HG02759 (cell line): Measurements from ENCODE around the gene CFI.
"Not testable (repeated sequence)": the region's sequence is repeated elsewhere in the genome, so short reads cannot be mapped to it uniquely, and the experiment has no call there.

ENCODE experiments used
- ATAC-seq: cut with Tn5 transposase; IDR thresholded peaks from one replicate; pipeline ENCODE4 v1.9.1; 2021; ENCODE audit warnings: mild to moderate bottlenecking, moderate library complexity; ENCODE audit not compliant: unreplicated experiment

Gene CFI

DNA sequence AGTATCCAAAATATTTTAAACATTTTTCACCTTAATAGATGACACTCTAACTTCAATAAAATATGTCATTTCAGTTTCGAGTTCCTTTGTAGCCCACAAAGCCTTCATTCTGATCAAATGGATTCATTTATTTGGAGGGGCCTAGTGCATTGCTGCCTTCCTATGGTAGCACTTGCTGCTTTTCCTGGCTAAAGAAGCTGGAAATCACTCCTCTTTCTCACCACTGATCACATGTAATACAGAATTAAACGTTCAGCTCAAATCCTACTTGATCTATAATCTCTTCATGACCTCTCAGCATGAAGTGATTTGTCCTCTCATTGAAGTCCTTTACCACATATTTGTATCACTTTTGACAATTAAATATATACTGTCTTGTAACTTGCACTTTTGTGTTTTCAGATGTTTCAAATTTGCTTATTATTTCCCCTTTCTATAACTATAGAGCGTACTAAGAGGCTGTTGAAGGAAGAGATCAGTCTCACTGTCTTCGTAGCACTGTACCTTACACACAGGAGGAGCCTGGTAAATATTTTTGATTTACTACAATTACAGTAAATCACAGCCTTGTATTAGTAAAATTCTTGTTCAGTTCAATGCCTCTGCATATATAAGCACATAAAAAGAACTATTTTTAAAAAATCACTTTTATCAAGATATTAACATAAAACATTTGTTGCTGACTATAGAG lies 555 bp downstream of the CFI start:
- no peak for ATAC-seq

GRCh38 chr4:109798866-109799265 lies 2.9 kb downstream of the CFI start:
- no peak for ATAC-seq

DNA sequence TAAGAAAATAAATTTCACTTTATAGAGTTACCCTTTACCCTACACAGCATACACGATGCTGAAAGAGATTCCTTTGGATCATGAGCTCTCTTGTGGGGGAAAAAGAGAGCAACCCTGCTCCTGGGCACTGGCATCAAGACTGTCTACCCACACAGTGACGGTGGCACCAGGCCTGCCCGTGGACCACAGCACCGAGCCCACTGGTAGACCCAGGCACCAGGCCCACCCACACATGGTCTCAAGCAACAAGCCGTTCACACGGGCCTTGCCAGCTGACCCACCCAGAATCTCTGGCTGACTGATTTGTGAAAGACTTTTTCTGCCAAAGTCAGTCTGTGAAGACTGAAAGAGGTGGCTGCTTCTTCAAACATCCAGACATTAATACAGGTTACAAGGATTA lies 6.7 kb downstream of the CFI start:
- ATAC-seq, result no peak

DNA sequence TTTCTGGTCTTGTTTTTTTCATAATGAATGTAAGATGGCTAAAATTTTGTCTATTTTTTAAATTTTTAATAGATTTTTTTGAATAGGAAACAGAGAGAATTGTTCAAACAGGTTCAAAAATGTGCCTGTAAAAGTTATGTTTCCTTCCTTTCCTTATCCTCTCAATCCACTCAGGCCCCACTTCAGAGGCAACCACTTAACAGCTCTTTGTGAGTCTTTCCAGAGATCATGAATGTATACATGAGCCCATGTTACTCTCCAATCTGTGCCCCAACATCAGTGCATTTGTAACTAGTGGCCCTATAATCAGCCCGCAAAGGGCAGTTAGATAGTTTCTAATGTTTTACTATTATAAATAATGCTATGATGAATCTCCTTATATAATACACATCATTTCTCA lies 14.0 kb downstream of the CFI start:
- ATAC-seq, result no peak

- ATAC-seq, result no peak
Measured at GRCh38 chr4:109786846-109787245, 15.0 kb downstream of the CFI start.

DNA sequence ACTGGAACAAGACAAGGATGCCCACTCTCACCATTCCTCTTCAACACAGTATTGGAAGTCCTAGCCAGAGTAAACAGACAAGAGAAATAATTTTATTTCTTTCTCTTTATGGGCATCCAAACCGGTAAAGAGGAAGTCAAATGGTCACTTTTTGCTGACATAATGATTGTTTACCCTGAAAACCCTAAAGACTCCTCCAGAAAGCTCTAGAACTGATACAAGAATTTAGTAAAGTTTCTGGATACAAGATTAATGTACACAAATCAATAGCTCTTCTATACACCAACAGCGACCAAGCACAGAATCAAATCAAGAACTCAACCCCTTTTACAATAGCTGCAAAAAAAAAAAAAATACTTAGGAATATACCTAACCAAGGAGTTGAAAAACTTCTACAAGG lies 19.7 kb downstream of the CFI start:
- ATAC-seq, result not testable (repeated sequence)

- ATAC-seq, result no peak
Measured at GRCh38 chr4:109764789-109765402, 36.9 kb downstream of the CFI start.

DNA sequence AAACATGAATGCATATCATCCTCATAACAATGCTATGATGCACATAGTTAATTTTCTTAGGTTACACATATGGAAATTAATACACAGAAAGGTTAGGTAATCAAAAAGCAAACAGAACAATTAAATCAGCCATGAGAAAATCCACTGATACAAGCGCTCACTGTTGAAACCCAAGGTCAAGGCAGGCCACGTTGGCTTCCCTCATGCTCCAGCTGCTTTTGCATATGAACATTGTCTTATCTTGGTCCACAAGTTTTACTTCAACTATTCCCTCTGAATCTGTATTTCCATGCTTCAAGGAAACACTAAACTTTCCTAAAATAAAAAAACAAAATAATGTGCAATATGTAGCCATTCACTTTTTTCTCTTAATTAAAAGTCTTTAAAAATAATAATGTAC lies 37.4 kb downstream of the CFI start:
- ATAC-seq, result no peak

- no peak for ATAC-seq
Measured at GRCh38 chr4:109760682-109761081, 41.1 kb downstream of the CFI start.

GRCh38 chr4:109755656-109756055 lies 46.1 kb downstream of the CFI start:
- no peak for ATAC-seq

- no peak for ATAC-seq
Measured at GRCh38 chr4:109754093-109754857, 47.5 kb downstream of the CFI start.

DNA sequence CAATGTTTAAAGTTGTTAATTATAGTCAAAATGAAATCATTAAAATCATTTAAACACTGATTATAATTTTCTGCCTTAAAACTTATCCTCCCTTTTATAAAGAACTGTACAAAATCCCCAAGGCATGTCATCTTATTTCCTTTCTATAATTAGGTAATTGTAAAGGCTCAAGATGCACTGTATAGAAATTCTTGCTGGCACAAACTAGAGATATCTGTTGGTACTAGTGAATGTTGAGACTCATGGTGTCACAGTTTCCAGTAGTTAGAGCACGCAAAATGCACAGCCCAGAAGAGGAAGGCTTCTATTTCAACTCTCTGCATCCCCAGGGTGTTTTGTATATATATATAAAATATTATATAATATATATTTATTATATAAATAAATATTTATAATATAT lies 49.3 kb downstream of the CFI start:
- ATAC-seq, result no peak

DNA sequence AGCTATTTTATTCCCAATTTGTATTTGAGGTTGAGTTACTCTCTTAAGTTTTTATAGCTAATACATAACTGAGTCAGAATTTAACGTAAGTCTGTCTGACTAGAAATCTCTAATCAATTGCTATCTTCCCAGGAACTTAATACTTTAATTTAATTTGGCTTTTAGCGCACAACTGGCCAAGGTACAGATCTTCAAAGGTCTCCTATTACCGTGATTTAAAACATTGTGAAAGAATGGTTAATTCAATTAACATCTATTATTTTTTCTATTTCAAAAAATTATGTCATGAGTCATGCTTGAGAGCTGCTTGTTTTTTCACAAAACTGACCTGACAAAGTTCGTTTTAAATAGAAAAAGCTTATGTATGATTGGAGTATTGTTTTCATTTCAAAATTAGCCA lies 49.9 kb downstream of the CFI start:
- ATAC-seq, result no peak

GRCh38 chr4:109750652-109751244 lies 51.1 kb downstream of the CFI start:
- no peak for ATAC-seq

GRCh38 chr4:109749388-109750082 lies 52.3 kb downstream of the CFI start:
- ATAC-seq, result no peak

DNA sequence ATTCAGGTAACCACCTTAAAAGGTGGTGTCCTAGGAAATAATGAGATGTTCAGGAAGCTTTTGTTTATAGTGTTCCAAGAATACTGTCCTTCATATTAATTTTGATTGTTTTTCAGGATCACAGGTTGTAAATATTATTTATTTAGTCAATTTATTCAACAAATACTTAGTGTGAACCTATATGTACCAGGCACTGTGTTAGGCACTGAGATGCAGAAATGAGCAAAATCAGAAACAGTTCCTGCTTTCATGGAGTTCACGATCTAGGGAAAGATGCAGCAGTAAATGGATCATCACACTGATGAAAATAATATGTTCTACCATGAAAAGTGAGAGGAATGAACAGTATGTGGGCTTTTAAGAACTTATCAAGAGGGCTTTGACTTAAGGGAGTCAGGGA lies 53.7 kb downstream of the CFI start:
- ATAC-seq, result no peak

DNA sequence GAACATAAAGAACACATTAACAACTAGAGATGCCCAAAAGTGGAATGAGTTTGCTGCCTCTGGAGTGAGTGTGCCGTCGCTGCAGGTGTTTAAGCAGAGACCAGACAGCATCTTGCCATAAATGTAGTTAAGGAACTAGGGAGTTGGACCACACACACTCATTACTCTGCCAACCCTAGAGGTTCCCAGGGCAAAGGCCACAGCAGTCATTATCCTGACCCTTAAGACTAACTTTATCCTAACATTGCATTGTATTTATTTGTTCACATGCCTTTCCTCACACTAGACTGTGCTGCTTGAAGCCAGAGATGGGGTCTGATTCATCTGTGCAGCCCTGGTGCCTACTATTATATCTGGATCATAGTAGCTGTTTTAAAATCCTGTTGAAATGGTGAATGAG lies 55.1 kb downstream of the CFI start:
- ATAC-seq, result no peak

- ATAC-seq, result no peak
Measured at GRCh38 chr4:109745830-109746229, 56.0 kb downstream of the CFI start.

DNA sequence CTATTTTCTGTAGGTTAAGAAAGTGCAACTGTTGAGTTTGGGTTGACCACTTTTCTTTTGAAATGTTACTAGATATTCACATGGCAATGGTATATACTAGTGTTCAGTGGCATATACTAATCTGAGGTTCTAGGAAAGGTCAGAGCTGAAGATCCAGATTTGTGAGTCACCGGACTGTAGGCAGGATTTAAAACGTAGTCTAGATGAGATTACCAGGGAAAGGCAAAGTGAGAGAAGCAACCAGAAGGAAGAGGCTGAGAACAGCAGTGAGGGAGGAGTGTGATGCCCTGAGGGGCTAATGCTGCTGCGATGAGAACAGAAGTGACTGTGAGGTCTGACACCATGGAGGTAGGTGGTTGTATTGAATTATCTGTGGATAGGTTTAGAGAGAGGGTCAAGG lies 62.3 kb downstream of the CFI start:
- no peak for ATAC-seq

GRCh38 chr4:109738104-109738872 lies 63.5 kb downstream of the CFI start:
- no peak for ATAC-seq
